Subcutaneous adipose tissue (tissue), 4 donors: ENCODE data around the gene SDHA. TPM values are rescaled to one million over a fixed set of nuclear protein-coding genes. Genes with fewer than 3 reads are reported as not detected.

Experiments
- total RNA-seq, 4 donors: library from RNA; depleted of rRNA; stranded (reverse); fragments of >200 nt; gene quantifications; one replicate each; pipeline ENCODE4 v1.1.0, GENCODE V29; 2016
- TF ChIP-seq, protein P1 (sequence below): fragments of 450-650 bp; IDR thresholded peaks from one replicate; pipeline ENCODE4 v1.5.1; 2016; ENCODE audit warnings: low read depth, mild to moderate bottlenecking, control low read depth, antibody characterized with exemption, moderate library complexity

Gene SDHA
- total RNA-seq, 4 donors from 2014 or later, result 71.4 to 104 (median 72.1) TPM

DNA sequence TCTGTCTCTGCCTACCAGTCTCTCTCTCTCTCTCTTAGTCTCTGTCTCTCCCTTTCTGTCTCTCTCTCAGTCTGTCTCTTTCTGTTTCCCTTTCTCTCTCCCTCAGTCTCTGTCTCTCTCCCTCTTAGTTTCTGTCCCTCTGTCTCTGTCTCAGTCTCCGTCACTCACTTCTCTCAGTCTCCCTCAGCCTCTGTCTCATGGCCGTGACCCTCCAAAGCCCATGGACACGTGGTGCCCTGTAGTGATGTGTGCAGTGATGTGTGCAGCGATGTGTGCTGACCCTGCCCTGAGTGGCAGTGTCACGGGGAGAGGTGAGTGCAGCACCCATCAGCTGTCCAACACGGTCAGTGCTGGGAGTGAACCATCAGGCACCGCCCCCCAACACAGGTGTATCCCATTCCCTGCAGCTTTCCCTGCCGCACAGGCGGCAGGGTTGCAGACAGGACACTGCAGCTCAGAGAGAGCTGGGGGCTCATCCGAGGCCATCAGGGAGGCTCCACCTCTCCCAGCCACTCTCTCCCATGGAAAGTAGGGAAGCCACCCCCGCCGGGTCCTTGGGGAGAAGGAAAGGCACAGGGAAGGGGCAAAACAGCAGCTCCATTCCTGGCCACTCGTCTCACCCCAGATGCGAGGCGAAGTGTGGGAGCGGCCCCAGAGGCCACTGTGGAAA is 27.6 kb upstream of the SDHA start:
- TF ChIP-seq, protein P1, sequence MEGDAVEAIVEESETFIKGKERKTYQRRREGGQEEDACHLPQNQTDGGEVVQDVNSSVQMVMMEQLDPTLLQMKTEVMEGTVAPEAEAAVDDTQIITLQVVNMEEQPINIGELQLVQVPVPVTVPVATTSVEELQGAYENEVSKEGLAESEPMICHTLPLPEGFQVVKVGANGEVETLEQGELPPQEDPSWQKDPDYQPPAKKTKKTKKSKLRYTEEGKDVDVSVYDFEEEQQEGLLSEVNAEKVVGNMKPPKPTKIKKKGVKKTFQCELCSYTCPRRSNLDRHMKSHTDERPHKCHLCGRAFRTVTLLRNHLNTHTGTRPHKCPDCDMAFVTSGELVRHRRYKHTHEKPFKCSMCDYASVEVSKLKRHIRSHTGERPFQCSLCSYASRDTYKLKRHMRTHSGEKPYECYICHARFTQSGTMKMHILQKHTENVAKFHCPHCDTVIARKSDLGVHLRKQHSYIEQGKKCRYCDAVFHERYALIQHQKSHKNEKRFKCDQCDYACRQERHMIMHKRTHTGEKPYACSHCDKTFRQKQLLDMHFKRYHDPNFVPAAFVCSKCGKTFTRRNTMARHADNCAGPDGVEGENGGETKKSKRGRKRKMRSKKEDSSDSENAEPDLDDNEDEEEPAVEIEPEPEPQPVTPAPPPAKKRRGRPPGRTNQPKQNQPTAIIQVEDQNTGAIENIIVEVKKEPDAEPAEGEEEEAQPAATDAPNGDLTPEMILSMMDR, result no peak

DNA sequence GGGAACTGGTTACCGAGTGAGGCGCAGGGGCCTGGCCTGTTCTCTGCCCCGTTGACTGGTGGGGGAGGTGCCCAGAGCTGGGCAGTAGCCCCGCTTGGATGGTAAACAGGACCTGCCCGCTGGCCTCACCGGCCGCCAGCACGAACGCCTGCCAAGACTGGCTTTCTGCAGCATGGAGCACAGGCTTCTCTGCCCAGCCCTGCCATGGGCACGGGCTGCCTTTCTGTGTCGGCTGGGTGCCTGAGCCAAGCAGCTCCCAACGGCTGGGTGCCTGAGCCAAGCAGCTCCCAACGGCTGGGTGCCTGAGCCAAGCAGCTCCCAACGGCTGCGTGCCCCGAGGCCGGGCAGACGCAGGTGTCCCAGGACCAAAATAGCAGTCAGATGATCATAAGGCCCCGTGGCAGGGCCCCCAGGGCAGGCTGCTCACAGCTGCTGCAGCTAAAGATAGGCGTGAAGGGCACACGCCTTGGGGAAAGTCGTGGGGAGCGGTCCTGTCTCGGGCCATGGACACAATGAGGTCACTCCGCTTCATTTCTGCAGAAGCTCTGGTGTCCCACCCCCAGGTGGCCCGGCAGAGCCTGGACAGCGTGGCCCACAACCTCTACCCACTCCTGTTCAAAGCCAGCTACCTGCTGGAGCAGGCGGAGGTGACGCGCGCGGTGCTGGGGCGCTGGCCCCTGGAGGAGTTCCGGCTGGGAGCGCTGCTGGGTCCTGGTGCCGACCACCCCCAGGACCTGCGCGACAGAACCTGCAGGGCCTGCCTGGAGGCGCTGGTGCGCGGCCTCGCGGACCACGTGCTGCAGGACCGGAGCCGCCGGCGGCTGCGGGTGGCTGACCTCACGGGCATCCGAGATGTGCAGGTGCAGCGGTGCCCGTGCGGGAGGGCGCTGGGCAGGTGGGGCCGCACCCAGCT is 26.8 kb upstream of the SDHA start, which contains the start of gene LRRC14B:
TSS of gene LRRC14B (plus strand) at position 460 of the 913 bp plus-strand sequence. CDS start at position 504, 44 bp downstream.
- TF ChIP-seq, protein P1, result no peak

DNA sequence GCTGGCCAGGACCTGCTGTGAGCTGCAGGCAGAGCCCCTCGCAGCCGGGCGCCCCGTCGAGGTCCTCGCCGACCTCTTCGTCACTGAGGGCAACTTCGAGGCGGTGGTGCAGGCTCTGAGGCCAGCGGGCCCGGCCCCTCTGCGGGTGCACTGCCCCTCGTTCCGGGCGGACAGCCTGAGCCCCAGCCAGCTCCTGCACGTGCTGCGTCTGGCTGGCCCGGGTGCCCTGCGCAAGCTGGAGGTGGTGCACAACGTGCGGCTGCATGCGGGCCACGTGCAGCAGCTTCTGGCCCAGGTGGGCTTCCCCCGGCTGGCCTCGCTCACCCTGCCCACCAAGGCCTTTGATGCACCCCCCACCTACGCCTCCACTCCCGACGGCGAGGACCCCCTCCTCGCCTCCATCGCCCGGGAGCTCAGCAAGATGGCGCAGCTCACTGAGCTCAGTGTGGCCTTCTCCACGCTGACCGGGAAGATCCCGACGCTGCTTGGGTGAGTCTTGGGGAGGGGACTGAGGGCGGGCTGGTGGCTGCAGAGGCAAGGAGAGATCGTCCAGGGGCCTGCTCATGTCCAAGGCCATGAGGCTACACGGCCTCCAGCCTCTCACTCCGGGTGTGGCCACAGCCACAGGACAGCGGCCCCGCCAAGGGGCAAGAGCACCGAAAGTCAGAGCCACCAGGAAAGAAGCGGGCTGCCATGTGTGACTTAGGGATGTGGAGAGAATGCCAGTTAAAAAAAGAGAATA is 26.0 kb upstream of the SDHA start:
- TF ChIP-seq, protein P1, result no peak

DNA sequence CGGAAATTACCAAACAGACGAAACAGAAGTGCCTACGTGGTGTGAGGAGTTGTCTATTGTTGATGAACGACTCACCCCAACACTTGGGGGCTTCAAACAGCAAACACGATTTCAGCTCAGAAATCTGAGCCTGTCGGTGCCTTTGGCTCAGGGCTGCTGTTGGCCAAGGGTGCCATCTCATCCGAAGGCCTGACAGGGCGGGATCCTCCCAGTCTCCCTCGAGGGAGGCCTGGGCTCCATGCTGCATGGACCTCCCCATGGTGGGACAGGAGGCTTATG is 25.5 kb upstream of the SDHA start:
- TF ChIP-seq, protein P1, result no peak

DNA sequence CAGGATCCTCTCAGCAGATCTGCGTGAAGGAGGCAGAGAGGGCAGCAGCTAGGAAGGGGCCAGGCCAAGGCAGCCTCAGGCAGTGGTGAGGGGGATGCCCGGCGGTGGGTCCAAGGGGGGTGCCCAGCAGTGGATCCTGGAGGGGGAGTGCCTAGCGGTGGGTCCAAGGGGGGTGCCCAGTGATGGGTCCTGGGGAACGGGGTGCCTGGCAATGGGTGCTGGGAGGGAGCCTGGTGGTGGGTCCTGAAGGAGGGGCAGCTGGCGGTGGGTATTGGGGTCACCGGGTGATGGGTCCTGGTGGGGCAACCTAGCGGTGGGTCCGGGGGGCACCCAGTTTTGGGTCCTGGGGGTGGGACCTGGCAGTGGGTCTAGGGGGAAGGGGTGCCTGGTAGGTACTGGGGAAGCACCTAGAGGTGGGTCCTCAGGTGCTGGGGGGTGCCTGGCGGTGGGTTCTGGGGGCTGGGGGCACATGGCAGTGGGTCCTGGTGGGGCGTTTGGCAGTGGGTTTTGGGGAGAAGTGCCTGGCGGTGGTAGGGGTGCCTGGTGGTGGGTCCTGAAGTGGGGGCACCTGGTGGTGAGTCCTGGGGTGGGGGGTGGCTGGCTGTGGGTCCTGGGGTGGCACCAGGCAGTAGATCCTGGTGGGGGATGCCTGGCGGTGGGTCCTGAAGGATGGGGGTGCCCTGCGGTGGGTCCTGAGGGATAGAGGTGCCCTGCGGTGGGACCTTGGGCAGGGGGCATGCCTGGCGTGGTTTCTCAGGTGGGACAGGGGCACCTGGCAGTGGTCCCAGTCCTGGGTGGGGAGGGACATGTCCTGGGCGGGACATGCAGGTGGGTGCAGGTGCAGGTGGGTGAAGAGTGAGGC is 24.9 kb upstream of the SDHA start:
- TF ChIP-seq, protein P1, result no peak

DNA sequence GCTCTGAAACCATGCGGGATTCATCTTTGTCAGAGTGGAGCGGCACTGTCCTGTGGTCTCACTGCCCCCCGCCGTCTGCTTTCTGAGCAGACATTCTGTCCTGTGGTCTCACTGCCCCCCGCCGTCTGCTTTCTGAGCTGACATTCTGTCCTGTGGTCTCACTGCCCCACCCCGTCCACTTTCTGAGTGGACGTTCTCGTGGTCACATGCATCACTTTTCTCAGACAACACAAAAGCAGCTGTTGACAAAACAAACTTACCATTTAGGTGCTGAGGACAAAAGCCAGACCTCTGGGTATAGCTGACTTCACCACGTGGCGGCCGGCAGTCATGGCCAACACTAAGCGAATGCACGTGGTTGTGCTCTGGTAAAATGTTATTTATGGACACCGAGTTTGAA is 24.0 kb upstream of the SDHA start:
- TF ChIP-seq, protein P1, result no peak
